ENCODE measurements around the gene TESPA1.
"Not testable (repeated sequence)": the region's sequence is repeated elsewhere in the genome, so short reads cannot be mapped to it uniquely, and the experiment has no call there.

The TESPA1 gene

DNA sequence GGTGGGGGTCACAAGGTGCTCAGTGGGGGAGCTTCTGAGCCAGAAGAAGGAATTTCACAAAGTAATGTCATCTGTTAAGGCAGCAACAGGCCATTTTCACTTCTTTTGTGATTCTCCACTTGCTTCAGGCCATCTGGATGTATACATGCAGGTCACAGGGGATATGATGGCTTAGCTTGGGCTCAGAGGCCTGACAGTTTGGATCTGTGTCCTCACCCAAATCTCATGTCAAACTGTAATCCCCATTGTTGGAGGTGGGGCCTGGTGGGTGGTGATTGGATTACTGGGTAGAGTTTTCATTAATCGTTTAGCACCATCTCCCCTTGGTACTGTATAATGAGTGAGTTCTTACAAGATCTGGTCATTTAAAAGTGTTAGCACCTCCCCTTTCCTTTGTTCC, 36.4 kb downstream of the TESPA1 start:
- no peak for DNase-seq (ENCODE audit: low spot score)

DNA sequence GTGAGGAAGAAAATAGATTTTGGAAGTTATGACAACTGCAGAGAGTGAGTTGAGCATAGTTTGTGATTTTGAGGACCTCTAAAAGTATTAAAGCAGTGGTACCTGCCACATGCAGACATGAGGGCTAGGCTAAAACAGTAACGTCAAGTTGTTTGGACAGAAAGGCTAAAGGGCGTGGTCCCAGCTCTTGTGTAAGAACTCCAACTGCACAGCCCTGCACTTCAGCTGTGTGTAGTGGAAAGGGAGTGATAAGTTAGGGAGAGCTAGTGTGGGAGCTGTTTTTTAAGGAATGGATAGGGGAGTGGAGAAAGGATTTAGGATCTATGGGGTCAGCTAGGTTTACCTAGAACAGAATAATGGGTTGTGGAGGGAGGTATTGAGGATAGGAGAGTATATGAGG, 39.5 kb downstream of the TESPA1 start:
- no peak for DNase-seq (ENCODE audit: low spot score)

DNA sequence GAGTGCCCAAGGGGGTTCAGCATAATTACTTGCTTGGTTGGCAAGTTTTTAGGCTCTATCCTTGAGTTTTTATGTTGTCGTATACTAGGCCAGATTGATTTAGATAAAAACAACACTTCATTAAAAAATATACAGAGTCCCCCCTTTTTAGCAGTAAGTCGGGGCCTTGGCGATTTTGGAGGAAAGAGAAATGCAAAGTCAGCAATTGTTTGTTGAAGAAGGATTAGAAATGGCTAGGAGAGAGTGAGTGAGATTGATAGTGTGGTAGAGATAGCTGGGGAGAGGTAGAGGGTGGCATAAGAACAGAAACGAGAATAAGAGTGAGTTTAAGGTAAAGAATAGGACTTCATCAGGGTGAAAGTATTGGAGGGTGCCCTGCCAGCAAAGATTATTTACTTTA, 41.3 kb downstream of the TESPA1 start:
- DNase-seq (ENCODE audit: low spot score) = not testable (repeated sequence)

DNA sequence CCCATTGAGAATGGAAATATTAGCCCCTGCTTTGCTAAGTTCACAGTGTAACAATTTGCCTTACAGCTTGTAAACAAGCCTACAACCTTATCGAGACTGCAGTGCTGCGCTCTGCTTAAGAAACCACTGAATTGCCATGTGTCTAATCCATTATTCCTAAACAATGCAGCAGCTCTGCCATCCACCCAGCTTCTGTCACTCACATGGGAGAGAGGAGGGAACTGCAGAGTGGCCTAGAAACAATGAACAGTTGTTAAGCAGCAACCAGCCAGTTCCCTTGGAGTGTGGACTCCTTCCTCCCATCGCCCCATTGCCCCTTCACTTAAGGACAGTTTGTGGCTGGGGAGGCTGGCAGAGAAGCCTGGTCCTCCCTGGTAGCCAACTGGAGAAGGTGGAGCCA, 42.9 kb downstream of the TESPA1 start:
- DNase-seq (ENCODE audit: low spot score) = peak; percentile 60

DNA sequence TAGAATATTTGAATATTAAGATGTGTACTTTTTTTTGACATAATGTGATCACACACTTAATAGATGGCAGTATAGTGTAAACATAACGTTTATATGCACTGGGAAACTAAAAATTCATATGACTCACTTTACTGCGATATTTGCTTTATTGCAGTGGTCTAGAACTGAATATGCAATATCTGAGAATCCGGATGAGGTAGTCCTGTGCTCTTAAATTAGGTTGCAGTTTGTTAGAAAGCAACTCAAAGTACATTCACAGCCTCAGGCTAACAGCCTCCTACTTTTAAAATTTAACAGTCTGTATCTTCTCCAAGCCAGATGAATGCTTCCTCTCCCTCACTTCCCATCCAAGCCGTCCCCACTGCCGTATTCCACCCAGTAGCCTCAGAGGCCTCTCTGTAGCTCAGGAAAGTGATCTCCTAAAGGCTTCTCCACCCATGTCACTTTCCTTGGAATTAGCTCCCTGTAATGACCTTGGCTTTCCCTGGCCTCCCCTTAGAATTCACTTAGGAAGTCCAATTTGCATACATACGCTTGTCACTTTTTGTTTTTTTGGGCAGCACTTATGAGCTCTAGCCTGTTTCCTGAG, 43.7 kb downstream of the TESPA1 start:
- DNase-seq (ENCODE audit: low spot score) = no peak

DNA sequence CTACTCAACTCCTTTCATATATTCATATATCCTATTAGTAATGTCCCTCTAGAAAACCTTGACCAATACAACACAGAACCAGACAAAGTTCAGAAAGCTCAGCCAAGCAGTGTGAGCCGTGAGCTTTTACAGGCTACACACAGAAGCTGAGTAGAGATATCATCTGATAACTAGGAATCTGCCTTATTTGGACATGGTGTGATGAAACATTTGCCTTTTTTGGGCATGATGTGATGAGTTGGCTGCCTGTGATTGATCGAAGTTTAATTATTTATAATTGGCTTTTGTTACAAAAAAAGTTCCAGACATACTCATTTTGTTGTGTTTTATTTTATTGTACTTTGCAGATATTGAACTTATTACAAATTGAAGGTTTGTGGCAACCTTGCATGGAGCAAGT, 46.6 kb downstream of the TESPA1 start:
- no peak for DNase-seq (ENCODE audit: low spot score)

- no peak for DNase-seq (ENCODE audit: low spot score)
These were observed 47.2 kb downstream of the TESPA1 start for GRCh38 chr12:54937376-54937775.

GRCh38 chr12:54936736-54937135, 47.8 kb downstream of the TESPA1 start:
- no peak for DNase-seq (ENCODE audit: low spot score)

DNA sequence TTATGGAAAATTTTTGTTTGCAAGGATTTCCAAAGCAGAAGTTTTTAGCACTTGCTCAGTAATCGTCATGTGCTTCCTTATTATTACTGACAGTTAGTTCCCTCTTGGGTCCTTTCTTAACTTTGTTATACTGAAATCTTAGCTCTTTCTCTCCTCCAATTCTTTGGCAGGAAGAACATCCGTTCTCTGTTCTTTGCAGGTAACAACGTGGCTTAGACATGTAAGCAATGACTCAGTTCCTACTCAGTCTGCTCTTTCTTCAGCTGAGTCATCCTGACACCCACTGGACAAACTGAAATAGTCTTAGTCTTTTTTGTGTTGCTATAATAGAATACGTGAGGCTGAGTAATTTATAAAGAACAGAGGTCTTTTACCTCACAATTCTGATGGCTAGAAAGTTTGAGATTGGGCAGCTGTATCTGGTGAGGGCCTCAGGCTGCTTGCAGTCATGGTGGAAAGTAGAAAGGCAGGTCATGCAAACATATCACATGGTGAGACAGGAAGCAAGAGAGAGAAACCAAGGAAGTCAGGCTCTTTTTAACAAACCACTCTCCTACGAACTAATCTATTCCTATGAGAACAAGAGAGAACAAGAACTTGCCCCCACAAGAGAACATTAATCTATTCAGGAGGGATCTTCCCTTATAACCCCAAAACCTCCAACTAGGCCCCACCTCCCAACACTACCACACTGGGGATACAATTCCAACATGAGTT, 49.2 kb downstream of the TESPA1 start:
- peak; percentile 24 for DNase-seq (ENCODE audit: low spot score)

DNA sequence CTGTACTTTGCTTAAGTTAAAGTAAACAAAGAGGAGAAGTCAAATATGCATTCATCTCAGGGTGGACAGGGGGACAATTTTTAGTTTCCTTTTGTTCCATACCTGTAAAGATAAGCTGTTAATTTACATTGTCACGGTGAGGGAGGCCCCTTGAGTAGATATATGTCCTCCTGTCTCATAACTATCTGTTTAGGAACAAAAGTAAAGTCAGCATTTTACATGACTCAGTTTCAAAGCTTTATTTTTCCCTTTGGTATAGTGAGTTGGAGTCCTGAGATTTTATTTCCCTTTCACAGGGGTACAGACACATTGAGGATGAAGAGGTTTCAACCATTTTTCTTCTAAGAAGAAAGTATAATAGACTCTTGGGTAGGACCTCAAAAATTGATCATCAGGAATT, 50.1 kb downstream of the TESPA1 start:
- no peak for DNase-seq (ENCODE audit: low spot score)

DNA sequence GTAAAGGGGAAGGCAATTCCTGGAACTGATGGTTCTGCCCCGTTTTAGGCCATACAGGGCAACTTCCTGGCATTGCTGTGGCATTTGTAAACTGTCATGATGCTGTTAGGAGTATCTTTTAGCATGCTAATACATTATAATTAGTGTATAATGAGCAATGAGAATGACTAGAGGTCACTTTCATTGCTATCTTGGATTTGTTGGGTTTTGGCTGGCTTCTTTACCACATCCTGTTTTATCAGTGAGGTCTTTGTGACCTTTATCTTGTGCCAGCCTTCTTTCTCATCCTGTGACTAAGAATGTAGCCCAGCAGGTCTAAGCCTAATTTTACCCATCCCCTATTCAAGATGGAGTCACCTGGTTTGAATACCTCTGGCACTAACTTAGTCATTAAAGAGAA, 51.2 kb downstream of the TESPA1 start:
- no peak for DNase-seq (ENCODE audit: low spot score)

- no peak for DNase-seq (ENCODE audit: low spot score)
These were observed 51.9 kb downstream of the TESPA1 start for GRCh38 chr12:54932691-54933090.

DNA sequence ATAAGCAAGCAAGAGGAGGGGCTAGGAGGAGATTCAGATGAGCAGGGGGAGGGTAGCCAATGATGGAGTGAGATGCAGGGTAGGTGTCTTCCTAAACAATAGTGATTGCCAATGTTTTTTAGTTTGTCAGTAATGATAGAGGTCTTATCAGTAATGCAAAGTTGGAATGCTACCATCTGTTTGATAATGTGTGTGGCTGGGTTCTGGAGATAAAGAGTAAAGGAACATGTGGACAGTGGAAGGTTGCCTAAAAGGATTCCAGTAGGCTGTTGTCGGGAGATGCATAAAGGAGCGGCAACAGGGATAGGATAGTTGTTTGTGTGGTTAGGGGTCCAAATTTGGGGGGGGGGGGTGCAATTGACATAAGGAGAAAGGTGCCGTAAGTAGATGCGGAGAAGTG, 52.5 kb downstream of the TESPA1 start:
- no peak for DNase-seq (ENCODE audit: low spot score)

GRCh38 chr12:54929998-54930397, 54.6 kb downstream of the TESPA1 start:
- DNase-seq (ENCODE audit: low spot score) = no peak

DNA sequence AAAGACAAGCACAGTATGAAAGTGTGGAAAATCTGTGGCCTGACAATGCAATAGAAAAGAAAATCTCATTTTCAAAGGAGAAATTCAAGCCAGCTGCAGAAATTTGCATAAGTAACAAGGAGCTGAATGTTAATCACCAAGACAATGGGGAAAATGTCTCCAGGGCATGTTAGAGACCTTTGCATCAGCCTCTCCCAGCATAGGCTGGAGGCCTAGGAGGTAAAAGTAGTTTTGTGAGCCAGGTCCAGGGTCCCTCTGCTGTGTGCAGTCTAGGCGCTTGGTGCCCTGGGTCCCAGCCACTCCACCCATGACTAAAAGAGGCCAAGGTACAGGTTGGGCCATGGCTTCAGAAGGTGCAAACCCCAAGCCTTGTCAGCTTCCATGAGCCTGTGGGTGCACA, 58.3 kb downstream of the TESPA1 start:
- no peak for DNase-seq (ENCODE audit: low spot score)

GRCh38 chr12:54924972-54925707, 59.4 kb downstream of the TESPA1 start:
- DNase-seq (ENCODE audit: low spot score) = no peak

DNA sequence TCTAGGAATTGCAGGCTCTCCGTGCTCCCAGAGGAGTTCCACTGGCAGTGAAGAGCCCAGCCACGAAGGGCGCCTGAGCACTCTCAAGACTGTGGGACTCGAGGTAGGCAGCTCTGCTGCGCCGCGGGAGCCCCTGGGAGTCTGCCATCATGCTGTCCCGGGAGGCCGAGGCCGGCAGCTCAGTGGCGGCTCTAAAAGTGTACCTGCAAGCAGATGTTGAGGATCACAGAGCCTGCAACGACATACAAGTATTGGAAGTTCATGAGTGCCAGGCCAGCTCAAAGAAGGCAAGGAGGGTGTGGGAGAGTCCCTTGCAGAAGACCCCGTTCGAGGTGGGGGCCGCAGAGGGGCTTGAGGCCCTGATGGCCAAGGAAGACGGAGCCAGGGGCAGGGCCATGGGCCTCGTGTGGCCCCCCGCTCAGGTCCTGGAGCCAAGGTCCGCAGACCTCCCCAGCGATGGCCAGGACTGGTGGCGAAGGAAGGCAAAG, 67.5 kb downstream of the TESPA1 start:
- DNase-seq (ENCODE audit: low spot score) = no peak
